HG02840 (cell line): Measurements from ENCODE around the gene ZFHX3.

Experiments
- ATAC-seq: cut with Tn5 transposase; IDR thresholded peaks from one replicate; pipeline ENCODE4 v1.9.1; 2021; ENCODE audit warnings: mild to moderate bottlenecking, moderate library complexity, moderate number of reproducible peaks; ENCODE audit not compliant: unreplicated experiment, low FRiP score

ZFHX3 gene

DNA sequence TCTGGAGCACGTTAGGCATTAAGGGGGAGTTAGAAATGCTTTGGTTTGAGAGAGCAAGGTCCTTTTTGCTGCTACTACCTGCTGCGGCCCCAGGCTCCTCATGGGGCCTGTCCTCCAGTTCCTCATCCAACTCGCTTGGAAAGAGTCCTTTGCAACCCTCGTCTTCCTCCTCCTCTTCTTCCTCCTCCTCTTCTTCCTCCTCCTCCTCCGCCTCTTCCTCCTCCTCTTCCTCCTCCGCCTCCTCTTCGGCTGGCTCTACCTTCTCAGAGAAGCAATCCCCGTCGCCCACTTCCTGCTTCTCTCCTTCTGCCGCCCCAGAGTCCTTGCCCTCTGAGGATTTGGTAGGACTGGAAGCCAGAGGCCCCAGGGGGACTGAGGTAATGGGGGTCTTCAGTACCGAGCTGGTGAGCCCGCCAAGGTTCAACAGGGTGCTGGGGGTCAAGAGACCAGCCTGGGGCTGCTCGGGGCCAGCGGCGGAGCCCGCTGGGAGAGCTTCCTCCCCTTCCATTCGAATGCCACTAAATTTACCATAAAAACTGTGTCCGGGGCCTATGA, 89.3 kb downstream of the ZFHX3 start:
- no peak for ATAC-seq

DNA sequence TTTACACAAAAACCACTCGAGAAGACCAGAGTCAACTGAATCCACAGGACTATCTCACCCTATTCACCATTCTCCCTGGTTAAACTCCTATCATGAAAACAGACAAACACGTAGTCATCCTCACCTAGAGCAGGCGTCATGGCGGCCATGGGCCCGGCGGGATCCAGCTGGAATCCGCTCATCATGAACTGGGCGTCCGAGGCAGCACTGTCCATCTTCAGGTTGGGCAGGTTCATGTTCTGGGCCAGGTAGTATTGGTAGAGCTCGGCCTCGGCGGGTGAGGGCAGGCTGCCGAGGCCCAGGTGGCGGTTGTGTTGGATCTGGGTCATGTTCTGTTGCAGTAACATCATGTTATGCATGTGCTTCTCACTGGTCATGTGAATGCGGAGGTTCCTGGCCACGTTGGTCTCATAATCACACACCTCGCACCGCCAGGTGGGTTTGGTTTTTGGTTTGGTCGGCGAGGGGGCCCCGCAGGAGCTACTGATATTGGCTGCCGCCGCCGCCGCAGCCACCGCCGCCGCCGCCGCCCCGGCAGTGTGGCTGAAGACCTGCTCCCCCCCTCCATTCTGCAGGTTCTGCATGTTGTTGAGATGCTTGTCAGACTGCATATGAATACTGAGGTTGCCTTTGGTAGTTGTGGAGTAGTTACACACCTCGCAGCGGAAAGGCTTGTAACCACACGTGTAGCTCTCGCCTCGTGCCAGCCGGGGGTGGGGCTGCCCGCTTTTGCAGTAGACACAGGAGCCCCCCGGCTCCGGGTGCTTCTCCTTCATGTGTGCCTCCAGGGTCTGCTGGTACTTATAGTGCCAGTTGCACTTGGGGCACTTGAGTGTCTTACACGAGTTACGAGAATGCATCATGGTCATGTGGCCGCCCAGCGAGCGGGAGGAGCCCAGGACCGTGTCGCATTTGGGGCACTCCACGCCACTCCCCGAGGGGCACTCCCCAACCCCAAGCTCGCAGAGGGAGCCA, 90.3 kb downstream of the ZFHX3 start:
- ATAC-seq = no peak

- ATAC-seq = no peak
These were observed 91.5 kb downstream of the ZFHX3 start for GRCh38 chr16:72956124-72957064.

DNA sequence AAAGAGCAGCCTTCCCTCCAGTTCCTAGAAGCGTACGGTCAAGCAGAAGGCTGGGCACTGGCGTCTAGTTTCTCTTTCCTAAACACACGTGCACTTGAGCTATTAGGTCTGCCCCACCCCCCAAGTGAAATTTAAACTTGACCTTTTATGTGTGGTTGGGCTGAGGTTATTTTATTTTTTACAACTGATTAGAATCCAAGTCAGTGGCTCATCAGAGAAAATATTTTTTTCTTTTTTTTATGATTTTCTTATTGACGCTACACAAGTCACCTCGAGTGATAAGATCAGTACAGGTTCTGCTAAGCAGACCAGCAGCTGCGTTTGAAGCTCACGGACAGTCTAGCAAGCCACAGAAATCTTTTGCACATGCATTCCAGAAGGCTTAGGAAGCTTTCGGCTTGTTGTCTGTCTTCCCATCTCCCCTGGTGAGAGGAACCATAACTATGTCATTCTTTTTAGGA, 95.1 kb downstream of the ZFHX3 start:
- ATAC-seq = no peak

- ATAC-seq = no peak
These were observed 95.5 kb downstream of the ZFHX3 start for GRCh38 chr16:72952404-72952803.

DNA sequence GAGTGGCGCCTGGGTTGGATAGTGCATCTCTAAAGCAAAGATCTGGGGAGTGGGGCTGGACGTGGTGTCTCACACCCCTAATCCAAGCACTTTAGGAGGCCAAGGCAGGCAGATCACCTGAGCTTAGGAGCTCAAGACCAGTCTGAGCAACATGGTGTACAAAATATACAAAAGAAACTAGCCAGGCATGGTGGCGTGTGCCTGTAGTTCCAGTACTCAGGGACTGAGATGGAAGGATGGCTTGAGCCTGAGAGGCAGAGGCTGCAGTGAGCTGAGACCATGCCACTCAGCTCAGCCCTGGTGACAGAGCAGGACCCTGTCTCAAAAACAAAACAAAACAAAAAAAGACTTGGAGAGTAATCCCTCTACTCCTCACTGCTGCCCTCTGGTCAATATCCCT, 96.0 kb downstream of the ZFHX3 start:
- ATAC-seq = no peak

GRCh38 chr16:72950669-72951068, 97.3 kb downstream of the ZFHX3 start:
- no peak for ATAC-seq

GRCh38 chr16:72948238-72948829, 99.6 kb downstream of the ZFHX3 start:
- no peak for ATAC-seq

DNA sequence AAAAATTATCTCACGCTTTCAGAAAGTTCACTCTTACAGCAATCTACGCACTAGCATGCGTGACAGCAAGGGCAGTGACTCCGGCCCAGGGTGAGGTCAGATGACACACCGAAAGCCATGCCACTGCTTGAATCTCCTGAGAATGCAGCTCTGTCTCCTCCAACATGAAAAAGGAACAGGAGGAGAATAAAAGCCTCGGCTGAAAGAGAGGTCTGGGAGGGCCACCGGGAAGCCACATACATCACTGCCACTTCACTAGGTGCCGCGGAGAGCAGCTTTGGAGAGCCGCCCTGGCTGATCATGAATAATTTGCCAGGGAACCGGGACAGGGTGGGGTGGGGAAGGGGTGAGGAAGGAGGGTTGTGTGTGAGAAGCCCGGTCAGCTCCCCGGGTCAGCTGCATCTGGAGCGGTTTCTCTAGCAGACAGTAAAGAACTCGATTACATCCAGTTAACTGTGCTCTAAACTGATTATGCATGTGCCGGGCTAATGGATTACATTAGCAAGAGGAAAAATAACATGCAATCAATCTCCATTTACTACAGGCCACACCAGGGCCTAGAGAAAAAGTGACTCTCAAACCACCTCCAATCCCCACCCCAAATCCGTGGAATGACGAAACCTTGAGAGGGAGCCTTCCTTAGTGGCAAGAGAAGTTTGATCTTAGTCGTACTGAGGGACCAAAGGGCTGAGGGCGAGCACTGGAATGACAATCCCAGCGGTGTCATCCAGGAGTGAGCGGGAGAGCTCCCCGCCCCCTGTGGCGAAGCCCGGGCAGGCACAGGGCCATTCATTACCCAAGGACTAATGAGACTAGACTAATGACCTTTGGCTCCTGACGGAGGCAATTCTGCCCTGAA, 100.3 kb downstream of the ZFHX3 start:
- ATAC-seq = no peak

DNA sequence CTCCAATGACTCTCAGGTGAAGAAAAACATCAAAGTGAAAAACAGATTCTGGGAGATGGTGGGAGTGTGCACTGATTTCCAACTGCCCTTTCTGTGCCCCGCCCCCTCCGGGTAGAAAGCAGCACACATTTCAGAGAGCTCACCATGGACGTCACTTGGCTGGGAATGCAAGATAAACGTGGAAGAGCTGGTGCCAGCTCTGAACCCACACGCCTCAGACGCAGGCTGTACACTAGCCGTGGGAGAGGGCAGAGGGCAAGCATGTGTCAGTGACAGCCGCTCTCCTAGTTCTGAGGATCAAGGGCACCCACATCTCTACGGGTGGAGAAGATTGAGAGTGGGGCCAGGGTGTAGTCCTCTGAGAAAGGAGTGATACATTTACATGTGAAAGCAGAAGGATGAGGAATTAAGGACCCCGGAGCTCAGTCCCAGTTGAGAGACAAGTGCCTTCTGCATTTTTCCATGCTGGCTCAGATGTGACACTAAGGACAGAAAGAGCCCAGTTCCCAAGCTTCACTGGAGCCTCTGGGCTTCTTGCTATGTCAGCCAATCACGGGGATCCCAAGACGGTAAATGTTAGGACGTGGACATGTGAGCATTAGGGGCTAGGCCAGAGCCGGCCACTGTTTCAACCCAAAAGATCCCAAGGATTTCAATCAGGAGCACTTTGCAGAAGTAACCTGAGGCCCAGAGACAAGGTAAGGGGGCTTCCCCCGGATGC, 101.3 kb downstream of the ZFHX3 start:
- ATAC-seq = no peak

DNA sequence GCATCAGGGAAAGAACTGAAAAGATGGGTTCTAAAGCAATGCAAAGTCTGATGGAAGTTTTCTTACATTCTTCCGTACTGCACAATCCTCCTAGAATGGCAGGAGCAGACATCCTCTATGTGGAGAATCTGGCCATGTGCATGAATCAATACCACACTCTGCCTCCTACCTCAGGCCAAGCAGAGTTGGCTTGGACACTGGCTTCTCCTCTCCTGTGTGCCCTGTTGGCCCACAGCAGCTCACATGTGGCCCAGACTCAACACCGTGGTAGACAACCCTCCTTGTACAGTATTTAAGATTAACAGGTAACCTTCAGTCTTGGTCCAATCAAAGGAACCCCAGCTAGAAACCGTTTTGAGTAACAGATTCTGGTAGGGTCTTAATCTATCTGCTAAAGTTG, 101.9 kb downstream of the ZFHX3 start:
- no peak for ATAC-seq

DNA sequence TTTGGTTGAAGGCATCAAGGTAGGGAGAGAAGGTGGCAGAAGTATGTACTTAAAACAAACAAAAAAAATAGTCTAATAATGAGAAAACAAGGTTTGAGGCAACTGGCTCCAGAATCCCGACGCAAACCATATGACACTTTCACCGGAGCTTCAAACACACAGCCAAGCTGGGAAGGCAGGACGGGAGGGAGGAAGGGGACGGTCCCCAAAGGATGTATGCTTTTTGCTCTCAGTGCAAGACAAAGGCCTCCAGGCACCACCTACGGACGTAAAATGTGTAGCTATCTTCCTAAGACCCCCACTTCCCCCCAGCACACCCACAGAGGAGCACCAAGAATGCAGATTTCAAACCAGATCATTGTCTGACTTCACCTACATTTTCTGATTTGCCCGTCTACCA, 102.3 kb downstream of the ZFHX3 start:
- ATAC-seq = no peak

- ATAC-seq = no peak
These were observed 103.0 kb downstream of the ZFHX3 start for GRCh38 chr16:72944757-72945485.

DNA sequence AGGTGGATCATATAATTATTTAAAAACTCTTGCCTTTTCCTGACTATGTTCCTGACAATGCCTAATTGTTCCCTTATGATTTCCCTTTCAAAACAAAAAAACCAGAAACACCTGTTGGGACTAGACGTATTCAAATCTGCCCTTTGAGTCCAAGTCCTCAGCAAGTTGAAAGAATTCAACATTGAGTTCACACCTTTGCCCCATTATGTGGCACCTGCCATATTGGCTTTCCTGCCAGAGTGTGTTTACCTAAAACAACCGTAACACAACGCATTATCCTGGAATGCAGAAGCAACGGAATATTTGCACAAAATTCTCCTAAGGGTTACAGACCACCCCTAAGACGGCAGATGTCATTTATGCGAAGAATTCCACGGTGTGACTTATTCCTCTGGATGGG, 105.9 kb downstream of the ZFHX3 start:
- ATAC-seq = no peak

GRCh38 chr16:72940886-72941285, 107.0 kb downstream of the ZFHX3 start:
- ATAC-seq = no peak

GRCh38 chr16:72939247-72939646, 108.7 kb downstream of the ZFHX3 start:
- no peak for ATAC-seq

GRCh38 chr16:72938795-72939164, 109.1 kb downstream of the ZFHX3 start:
- no peak for ATAC-seq
